HEK293T (cell line): ENCODE data around the gene FBXL7.

Experiments used
- CTCF ChIA-PET: fragments of 350-600 bp; formaldehyde crosslinking; extraction: SDS; loops from one replicate; lab custom pipeline; 2021; ENCODE audit warnings: antibody characterized with exemption, inconsistent platforms; lab: Yijun Ruan, JAX
- POLR2A ChIA-PET: fragments of 350-600 bp; formaldehyde crosslinking; extraction: SDS; loops from one replicate; lab custom pipeline; 2020; ENCODE audit warnings: antibody characterized with exemption, inconsistent platforms; lab: Yijun Ruan, JAX
- DNase-seq: peaks from one replicate; pipeline ENCODE4 v3.0.0; 2012; ENCODE audit warnings: mixed read lengths; ENCODE audit errors: extremely low spot score
- ARNT ChIP-seq: fragments of 450-650 bp; IDR thresholded peaks from 2 replicates; pipeline ENCODE4 v1.6.1; 2017; ENCODE audit warnings: mild to moderate bottlenecking
- BHLHE40 ChIP-seq: fragments of 450-650 bp; IDR thresholded peaks from 2 replicates; pipeline ENCODE4 v1.6.1; 2016; ENCODE audit warnings: mild to moderate bottlenecking, moderate library complexity, borderline replicate concordance
- CTBP1 ChIP-seq: fragments of 450-650 bp; IDR thresholded peaks from 2 replicates; pipeline ENCODE4 v1.6.1; 2016; ENCODE audit warnings: borderline replicate concordance
- ELF4 ChIP-seq: fragments of 450-650 bp; IDR thresholded peaks from 2 replicates; pipeline ENCODE4 v1.6.1; 2017; ENCODE audit warnings: antibody characterized with exemption
- FOXA1 ChIP-seq: fragments of 450-650 bp; IDR thresholded peaks from 2 replicates; pipeline ENCODE4 v1.6.1; 2016; ENCODE audit warnings: mild to moderate bottlenecking
- FOXK2 ChIP-seq: fragments of 450-650 bp; IDR thresholded peaks from 2 replicates; pipeline ENCODE4 v1.6.1; 2016; ENCODE audit warnings: mild to moderate bottlenecking
- FOXM1 ChIP-seq: fragments of 450-650 bp; IDR thresholded peaks from 2 replicates; pipeline ENCODE4 v1.6.1; 2017; ENCODE audit warnings: mild to moderate bottlenecking, borderline replicate concordance
- HDGF ChIP-seq: fragments of 450-650 bp; IDR thresholded peaks from 2 replicates; pipeline ENCODE4 v1.6.1; 2017; ENCODE audit warnings: antibody characterized with exemption, borderline replicate concordance
- L3MBTL2 ChIP-seq: fragments of 450-650 bp; conservative IDR thresholded peaks from 2 replicates; pipeline ENCODE4 v1.6.1; 2016; ENCODE audit warnings: mild to moderate bottlenecking
- LEF1 ChIP-seq: fragments of 450-650 bp; IDR thresholded peaks from 2 replicates; pipeline ENCODE4 v1.6.1; 2017; ENCODE audit warnings: mild to moderate bottlenecking, borderline replicate concordance
- NFRKB ChIP-seq: fragments of 450-650 bp; IDR thresholded peaks from 2 replicates; pipeline ENCODE4 v1.6.1; 2016; ENCODE audit warnings: mild to moderate bottlenecking, moderate library complexity
- PKNOX1 ChIP-seq: fragments of 450-650 bp; IDR thresholded peaks from 2 replicates; pipeline ENCODE4 v1.6.1; 2016
- SP1 ChIP-seq: fragments of 450-650 bp; IDR thresholded peaks from 2 replicates; pipeline ENCODE4 v1.6.1; 2017
- SUZ12 ChIP-seq: fragments of 450-650 bp; IDR thresholded peaks from 2 replicates; pipeline ENCODE4 v1.6.1; 2016; ENCODE audit warnings: mild to moderate bottlenecking
- TARDBP ChIP-seq: fragments of 450-650 bp; IDR thresholded peaks from 2 replicates; pipeline ENCODE4 v1.6.1; 2016
- ZNF384 ChIP-seq: fragments of 450-650 bp; IDR thresholded peaks from 2 replicates; pipeline ENCODE4 v1.6.1; 2016

FBXL7 gene

DNA sequence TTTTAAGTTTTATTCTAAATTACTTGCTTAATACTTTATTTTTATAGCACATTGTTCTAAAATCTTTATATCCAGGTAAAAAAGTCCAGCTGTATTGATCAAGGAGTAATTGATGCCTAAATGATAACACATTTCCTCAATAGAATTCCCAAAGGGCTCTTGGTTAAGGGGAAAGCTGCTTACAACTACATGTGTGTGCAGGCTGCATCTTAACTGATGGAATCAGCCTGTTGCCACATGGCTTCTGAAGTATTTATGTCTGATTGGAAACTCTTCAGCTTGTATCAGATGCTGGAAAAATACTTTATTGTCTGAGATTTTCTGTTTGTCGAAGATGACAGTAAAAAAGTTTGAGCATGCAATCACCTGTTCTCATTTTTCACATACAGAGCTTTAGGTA, 182.6 kb downstream of the FBXL7 start:
- CTCF ChIA-PET, result interaction anchor here (0.7 kb wide), 1 partner anchor 172 kb away, joined by 3 read pairs; no protein-coding TSS in a partner anchor
- POLR2A ChIA-PET, result no interaction called here
- TF ChIP-seq ELF4, result no peak
- DNase-seq, result no peak

- POLR2A ChIA-PET, result no interaction called here
- peak; percentile 26 for DNase-seq
- CTCF ChIA-PET, result no interaction called here
- no peak for TF ChIP-seq PKNOX1
- TF ChIP-seq ELF4, result no peak
- TF ChIP-seq SP1, result no peak
- TF ChIP-seq FOXM1, result no peak
- no peak for TF ChIP-seq SUZ12
- TF ChIP-seq NFRKB, result no peak
- TF ChIP-seq LEF1, result no peak
- TF ChIP-seq TARDBP, result no peak
- no peak for TF ChIP-seq ARNT
- no peak for TF ChIP-seq CTBP1
- no peak for TF ChIP-seq FOXA1
- TF ChIP-seq BHLHE40, result no peak
- no peak for TF ChIP-seq L3MBTL2
- no peak for TF ChIP-seq FOXK2
- TF ChIP-seq HDGF, result no peak
- no peak for TF ChIP-seq ZNF384
These were observed 183.4 kb downstream of the FBXL7 start for GRCh38 chr5:15683332-15683731.

- TF ChIP-seq TARDBP (no peak), L3MBTL2 (no peak), LEF1 (no peak)
- no peak for DNase-seq
- ChIA-PET POLR2A (no interaction called here), CTCF (no interaction called here)
These were observed 187.4 kb downstream of the FBXL7 start for GRCh38 chr5:15687401-15687800.

DNA sequence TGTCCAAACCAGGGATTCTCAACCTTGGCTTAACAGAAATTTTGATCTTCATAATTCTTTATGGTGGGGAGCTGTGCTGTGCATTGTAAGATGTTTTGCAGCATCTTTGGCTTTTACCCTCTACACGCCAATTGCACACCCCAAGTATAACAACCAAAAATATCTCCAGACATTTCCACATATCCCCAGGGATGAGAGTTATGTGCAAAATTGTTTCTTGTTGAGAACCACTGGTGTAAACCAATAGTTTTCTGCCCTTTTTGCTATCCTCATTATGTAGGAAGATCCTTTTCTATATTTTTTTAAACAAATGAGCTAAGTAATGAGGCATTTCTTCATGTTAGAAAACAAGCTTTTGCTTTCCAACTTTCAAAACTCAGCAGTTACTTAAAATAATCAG, 189.9 kb downstream of the FBXL7 start:
- ChIA-PET CTCF (no interaction called here), POLR2A (no interaction called here)
- TF ChIP-seq FOXK2 (no peak), FOXM1 (no peak), LEF1 (no peak), HDGF (no peak), FOXA1 (no peak)
- no peak for DNase-seq

DNA sequence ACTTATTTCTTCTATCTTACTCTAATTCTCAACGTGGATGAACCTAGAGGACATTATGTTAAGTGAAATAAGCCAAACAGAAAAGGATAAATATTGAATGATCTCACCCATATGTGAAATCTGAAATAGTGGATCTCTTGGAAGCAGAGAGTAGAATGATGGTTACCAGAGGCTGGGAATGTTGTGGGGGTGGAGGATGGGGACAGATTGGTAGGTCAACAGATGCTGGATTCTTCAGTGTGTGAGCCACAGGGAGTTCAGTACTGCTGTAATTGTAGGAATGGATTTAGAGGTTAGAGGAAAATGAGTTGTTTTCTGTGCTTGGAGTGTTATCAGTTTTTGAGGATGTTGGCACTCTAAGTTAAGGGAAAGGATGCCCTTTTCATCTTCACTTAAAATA, 190.6 kb downstream of the FBXL7 start:
- TF ChIP-seq FOXK2, result no peak
- no peak for TF ChIP-seq SP1
- no peak for TF ChIP-seq NFRKB
- no peak for TF ChIP-seq CTBP1
- TF ChIP-seq L3MBTL2, result no peak
- TF ChIP-seq ZNF384, result no peak
- no peak for TF ChIP-seq BHLHE40
- TF ChIP-seq ARNT, result no peak
- TF ChIP-seq SUZ12, result no peak
- no peak for TF ChIP-seq FOXM1
- no peak for TF ChIP-seq HDGF
- TF ChIP-seq PKNOX1, result no peak
- TF ChIP-seq LEF1, result no peak
- TF ChIP-seq TARDBP, result no peak
- TF ChIP-seq ELF4, result no peak
- no peak for TF ChIP-seq FOXA1
- DNase-seq, result no peak
- ChIA-PET POLR2A (no interaction called here), CTCF (no interaction called here)

DNA sequence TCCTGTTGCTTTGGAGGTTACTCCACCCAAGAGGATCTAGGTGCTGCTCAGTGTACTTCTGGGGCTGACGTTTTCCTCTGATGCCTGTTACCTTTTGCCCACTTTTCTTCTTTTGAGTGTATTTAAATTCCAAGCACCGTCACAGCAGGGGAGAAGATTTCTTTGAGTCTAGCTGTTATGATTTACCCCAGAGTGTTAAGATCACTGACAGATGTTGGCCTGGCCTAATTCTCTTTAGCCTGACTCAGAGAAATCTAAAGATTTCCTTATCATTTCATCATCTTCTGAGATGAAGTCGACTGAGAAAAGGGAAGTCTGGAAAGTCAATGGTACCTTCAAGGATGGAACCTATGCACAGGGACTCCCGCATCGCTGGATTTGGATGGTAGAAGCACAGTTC, 191.5 kb downstream of the FBXL7 start:
- POLR2A ChIA-PET, result no interaction called here
- TF ChIP-seq ELF4 (no peak), ZNF384 (no peak), FOXA1 (no peak), CTBP1 (no peak), TARDBP (no peak), SP1 (no peak), LEF1 (no peak)
- DNase-seq, result no peak
- CTCF ChIA-PET, result no interaction called here

DNA sequence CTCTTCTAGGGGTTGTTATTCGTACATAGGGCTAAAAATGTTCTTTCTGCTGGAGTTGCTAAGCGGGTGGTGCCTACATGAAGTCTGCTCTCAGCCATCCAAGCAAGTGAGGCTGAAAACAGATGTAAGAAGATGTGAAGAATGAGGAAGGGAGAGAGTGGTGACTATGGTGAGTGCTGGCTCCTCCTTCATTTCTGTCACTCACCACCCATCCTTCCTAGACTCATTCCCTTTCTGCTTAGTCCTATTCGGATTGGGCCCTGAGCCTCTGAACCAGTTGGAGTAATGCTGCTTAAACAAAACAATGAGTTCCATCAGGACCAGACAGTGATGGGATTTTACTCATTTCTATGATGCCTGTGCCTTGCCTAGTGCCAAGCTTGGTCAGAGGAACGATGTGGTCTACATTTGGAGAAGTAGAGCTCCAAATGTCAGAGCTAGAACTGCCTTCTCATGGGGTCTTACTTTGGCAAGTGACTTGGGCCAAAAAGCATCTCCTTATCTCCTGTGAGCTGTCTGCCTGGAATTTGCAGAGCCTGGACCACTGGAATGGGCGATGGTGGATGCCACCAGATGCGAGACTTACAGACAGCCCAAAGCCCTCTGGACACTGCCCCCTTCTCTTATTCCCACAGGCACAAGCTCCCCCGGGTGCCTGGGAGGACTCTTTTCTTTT, 192.9 kb downstream of the FBXL7 start:
- no peak for TF ChIP-seq ZNF384
- no peak for TF ChIP-seq ELF4
- TF ChIP-seq PKNOX1, result no peak
- no peak for TF ChIP-seq FOXM1
- TF ChIP-seq BHLHE40, result no peak
- no peak for TF ChIP-seq SUZ12
- TF ChIP-seq FOXK2, result no peak
- DNase-seq, result no peak
- POLR2A ChIA-PET, result no interaction called here
- CTCF ChIA-PET, result no interaction called here
